Measurements from ENCODE around the gene SOAT1.

SOAT1 gene

DNA sequence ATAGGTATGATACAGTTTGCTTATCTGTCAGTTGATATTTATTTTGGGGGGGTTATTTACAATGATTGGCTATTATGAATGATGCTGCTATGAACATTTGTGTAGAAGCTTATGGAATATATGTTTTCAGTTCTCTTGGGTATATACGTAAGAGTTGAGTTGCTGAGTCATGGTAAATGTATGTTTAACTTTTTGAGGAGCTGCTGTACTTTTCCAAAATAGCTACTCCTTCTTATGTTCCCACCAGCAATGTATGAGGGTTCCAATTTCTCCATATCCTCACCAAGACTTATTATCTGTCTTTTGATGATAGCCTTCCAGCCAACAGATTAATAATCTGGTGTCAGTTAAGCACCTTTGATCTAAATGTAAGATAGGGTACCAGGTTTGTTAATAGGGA, 11.9 kb downstream of the SOAT1 start:
- DNase-seq (ENCODE audit: low spot score), result no peak

DNA sequence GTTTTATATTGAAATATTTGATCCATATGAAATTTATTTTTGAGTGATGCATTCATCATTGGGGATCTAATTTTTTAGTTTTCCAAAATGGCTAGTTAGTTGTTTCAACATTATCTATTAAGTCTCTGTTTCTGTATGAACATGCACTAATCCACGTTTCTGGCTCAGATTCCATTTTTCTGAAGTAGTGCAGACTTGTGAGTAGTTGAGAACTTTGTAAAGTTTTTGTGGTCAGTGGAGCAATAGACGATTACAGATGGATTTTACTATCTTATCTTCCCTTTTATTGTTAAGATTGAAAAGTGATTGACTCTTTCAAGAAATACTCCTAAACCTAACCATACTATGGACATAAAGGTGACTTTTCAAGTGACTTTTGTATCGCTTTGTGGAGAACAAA, 16.7 kb downstream of the SOAT1 start:
- no peak for DNase-seq (ENCODE audit: low spot score)

DNA sequence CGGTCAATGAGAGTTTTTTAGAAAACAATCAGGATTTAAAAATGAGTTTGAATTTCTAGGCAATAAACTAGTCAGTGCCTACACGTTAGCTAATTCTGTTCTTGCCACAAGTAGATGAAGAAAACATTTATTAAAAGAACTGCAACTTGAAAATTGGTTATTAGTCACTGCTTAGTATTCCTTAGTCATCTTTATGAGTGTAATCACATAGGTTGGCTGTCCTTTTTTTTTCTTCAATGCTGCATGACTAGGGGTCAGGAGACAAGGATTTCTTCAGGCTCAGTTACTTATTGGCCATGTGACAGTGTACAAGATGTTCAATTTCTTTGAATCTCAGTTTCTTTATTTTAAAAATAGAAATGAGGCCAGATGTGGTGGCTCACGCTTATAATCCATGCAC, 17.1 kb downstream of the SOAT1 start:
- DNase-seq (ENCODE audit: low spot score), result peak; percentile 94

DNA sequence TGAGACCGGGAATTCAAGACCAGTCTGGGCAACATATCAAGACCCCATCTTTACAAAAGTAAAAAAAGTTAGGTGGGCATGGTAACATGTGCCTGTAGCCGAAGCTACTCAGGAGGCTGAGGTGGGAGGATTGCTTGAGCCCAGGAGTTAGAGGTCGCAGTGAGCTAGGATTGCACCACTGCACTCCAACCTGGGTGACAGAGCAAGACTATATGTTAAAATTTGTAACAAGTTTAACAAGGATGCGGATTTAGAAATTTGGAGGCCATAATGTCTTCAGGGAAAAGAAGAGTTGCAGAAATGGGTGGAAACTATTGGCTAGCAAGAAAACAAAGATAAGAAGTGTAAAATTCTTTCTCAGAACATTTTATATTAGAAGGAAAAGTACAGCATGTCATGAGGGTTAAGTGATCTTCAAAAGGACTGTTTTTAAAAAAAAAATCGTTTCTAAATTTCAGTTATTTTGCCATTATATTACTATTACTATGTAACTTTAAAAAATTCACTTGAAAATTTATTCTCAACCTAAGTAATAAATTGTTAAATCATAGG, 17.6 kb downstream of the SOAT1 start:
- DNase-seq (ENCODE audit: low spot score), result no peak

DNA sequence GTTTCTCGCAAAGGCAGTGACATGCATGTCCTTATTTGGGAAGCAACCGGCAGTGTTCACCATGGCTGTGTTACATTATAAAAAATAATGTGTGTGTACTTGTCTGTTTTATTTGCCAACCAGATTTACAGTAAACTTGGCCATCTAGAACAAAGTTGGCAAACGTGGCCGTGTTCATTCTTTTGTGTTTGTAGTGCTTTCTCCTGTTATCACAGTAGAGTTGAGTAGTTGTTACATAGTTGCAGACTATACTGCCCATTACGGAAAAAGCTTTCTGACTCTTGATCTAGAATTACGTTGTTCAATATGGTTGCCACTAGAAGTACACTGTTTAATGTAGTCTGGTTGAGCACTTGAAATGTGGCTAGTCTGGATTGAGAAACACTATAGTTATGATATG, 19.4 kb downstream of the SOAT1 start:
- DNase-seq (ENCODE audit: low spot score), result no peak

DNA sequence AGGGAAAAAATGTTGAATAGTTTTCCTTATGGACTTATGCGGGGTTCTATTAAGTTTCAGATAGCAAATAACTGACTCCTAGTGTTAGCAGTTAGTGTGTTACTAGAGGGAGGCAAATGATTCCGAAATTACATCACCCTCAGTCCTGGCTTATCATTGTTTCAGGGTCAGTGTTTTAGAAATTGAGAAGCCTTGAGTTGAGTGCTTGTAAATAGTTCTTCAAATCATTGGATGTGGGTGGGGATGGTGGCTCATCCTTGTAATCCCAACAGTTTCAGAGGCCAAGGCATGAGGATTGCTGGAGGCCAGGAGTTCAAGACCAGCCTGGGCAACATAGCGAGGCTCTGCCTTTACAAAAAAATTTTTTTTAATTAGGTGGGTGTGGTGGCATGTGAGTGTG, 21.3 kb downstream of the SOAT1 start:
- DNase-seq (ENCODE audit: low spot score), result no peak

DNA sequence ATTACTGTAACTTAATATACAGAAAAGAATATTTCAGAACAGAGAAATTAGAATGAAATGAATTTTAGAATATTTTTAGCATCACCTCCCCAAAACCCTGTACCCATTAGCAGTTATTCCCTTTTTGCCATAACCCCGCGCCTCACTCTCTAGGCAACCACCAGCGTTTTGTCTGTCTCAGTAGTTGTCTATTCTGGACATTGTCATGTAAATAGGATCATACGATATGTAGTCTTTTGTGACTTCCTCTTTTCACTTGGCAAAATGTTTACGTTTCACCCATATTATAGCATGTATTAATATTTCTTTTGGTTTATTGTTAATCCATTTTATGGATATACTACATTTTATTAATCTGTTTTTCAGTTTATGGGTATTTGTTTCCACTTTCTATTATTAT, 24.9 kb downstream of the SOAT1 start:
- DNase-seq (ENCODE audit: low spot score), result no peak

DNA sequence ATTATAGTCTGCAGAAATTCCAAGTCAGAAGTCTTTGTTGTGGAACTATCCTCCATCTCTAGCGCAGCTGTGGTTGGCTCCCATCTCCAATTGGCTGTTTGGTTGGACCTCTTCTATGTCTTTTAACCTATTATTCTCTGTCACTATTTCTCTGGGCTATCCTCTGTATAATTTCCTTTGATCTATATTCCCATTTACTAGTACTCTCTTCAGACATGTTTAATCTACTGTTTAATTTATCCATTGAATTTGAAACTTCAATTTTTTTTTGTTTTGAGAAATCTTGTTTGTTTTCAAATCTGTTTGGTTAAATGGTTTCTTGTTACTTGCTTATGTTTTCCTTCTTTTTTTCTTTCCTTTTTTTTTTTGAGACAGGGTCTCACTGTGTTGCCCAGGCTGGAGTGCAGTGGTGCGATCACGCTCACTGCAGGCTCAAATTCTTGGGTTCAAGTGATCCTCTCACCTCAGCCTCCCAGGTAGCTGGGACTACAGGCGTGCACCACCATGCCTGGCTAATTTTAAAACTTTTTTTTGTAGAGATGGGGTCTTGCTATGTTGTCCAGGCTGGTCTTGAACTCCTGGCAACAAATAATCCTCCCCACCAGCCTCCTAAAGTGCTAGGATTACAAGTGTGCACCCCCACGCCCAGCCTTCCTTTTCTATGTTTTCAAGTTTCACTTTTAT, 28.1 kb downstream of the SOAT1 start:
- DNase-seq (ENCODE audit: low spot score), result no peak

DNA sequence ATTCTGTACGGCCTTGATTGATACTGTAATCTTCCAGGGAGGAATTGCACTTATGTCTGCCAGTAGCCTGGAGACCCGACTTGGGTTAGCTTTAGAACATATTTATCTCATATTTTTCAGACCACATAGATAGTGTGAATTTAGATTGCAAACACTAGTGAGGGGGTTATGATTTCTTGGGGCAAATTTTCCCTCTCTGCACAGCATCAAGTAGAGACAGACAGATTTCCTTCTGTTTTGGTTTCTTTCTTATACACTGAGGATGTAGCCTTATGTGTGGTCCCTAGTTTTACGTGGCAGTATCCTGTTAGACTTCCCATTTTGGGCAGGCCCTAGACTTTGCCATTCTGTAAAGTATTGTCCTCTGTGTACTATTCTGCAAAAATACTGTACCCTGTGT, 29.0 kb downstream of the SOAT1 start:
- no peak for DNase-seq (ENCODE audit: low spot score)

DNA sequence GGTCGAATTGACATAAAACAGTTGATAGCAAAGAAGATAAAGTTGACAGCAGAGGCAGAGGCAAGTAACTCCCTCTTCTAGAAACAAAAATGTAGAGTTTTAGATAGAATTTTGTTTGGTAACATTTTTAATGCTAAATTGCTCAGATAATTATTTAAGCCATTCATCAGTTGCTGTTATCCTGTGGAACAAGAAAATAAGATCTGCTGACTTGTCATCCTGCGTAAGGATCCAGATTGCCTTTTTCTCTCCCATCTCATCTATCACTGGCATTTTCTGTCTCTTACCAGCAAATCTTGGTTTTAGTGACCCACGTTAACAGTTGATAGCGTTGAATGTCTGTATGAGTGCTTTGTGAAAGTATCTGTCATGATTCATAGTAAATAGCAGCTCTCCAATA, 29.8 kb downstream of the SOAT1 start:
- no peak for DNase-seq (ENCODE audit: low spot score)

DNA sequence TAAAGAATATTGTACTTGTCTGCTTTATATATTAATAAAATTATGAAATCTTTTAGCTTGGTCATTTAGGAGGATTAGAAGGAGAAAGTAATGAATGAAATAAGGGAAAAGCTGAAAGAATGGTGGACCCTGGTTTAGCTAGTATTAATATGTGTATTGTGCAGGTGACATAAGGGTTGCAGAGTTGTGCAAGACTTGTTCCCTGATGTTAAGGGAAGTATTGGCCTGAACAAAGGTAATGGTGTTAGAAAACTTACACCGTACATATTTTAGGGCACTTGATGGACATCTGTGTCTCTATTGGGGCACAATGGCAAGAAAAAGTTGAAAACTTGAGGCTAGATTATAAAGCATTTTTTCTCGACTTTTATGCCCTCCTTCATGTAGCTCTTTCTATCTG, 32.2 kb downstream of the SOAT1 start:
- no peak for DNase-seq (ENCODE audit: low spot score)

DNA sequence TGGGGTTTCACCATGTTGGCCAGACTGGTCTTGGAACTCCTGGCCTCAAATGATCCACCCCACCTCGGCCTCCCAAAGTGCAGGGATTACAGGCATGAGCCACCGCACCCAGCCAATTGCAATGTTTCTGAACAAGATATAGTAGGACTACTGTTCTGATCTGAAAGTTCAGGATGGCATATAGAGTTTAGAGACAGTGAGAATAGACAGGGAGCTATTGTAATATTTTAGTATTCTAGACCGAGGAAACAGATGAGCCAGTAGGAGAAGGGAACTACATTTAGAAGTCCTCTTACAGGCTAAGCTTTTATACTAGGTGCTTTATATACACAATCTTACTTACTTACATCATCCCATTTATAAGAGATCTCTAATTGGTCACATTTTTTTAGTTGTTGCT, 33.1 kb downstream of the SOAT1 start:
- no peak for DNase-seq (ENCODE audit: low spot score)

DNA sequence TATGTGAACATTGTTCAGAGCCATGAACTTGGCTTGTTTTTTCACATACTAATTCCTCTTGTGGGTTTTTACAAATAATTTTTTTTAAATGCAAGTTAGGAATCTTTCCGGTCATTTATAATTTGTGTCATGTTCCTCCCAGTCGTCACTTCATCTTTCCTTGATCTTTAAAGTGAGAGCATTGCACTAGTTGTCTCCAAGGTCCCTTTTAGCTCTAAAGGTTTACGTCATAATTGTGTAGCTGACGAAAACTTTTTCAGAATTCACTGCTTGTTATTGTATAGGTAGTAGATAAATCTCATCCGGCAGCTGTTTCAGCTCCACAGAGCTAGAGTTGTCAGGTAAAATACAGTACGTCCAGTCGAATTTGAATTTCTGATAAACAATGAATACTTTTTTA, 33.6 kb downstream of the SOAT1 start:
- no peak for DNase-seq (ENCODE audit: low spot score)

DNA sequence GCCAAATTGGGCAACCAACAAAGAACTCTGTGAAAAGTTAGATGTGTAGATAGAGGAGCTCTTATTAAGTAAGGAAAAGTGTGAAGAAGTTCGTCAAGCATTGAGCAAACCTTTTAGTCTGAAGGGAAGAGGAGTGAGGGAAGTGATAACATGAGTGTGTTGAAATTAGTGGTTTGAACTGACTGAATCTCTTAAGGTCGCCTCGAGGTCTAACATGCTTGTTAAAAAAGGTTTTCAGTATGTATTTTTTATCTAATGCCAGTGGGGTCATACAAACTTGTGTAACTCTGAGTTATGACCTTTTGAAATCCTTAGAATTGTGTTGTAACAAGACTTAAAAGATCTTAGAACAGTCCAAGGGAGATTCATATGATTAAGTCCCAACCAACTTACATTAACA, 34.1 kb downstream of the SOAT1 start:
- no peak for DNase-seq (ENCODE audit: low spot score)

DNA sequence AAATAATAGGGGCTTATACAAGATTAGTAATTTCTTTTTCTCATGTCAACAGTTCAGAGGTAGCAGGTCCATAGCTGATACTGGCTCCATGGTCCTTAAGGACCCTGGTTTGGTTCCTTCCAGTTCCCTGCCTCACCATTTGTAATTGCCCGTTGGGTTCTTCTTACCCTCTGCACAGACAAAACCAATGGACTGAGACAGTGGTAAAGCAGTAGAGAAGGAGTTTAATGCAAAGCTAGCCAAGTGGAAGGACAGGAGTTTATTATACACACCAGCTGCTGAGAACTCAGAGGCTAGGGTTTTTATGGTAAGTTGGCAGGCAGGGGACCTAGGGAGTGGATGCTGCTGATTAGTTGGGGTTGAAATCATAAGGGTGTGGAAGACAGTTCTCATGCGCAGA, 36.3 kb downstream of the SOAT1 start:
- DNase-seq (ENCODE audit: low spot score), result no peak

DNA sequence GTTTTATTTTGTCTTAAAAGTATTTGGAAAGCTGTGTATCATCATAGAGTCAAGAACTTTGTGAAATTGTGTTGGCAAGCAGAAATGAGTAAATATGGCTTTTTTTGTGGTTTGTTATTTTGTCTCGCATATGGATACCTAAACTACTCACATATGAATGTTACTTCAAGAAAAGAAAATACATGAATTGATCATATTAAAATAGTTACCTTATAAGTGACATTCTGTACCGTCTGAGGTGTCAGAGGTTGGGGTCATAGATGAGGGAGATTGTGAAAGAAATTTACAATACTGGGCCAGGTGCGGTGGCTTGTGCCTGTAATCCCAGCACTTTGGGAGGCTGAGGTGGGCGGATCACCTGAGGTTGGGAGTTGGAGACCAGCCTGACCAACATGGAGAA, 40.8 kb downstream of the SOAT1 start:
- no peak for DNase-seq (ENCODE audit: low spot score)

DNA sequence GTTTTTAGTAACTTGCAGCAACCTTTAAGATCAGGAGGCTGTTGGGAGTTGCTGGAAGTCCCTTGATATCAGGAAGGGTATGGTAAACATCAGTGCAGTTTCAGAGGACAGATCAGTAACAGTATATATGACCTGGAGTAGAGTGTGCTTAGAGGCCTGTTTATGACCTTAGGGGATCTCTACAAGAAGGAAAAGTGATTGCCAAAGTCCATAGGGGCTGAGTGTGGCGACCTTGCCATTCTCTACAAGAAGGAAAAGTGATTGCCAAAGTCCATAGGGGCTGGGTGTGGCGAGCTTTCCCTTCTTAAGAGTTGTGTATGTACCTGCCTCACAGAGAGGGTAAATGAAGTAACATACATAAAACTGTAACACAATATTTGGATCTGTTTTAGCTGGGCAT, 43.7 kb downstream of the SOAT1 start:
- DNase-seq (ENCODE audit: low spot score), result no peak

DNA sequence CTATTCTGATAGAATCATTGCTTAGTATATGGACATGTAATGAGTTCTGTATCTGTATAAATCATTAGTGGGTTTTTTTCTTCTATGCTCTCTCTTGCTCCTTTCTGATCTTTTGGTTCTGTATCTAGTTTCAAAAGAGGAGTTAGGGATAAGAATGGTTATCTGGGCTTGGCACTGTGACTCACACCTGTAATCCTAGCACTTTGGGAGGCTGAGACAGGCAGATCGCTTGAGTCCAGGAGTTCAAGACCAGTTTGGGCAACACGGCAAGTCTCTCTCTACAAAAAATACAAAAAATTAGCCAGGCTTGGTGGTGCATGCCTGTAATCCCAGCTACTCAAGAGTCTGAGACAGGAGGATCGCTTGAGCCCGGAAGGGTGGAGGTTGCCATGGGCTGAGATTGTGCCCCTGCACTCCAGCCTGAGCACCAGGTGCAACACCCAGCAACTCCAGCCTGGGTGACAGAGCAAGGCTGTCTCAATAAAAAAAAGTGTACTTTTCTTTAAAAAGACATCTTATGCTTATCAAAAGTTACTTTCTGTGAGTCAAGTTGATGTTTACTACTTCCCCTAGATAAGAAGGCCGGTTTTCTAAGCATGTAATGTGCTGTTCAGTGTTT, 44.5 kb downstream of the SOAT1 start:
- no peak for DNase-seq (ENCODE audit: low spot score)

DNA sequence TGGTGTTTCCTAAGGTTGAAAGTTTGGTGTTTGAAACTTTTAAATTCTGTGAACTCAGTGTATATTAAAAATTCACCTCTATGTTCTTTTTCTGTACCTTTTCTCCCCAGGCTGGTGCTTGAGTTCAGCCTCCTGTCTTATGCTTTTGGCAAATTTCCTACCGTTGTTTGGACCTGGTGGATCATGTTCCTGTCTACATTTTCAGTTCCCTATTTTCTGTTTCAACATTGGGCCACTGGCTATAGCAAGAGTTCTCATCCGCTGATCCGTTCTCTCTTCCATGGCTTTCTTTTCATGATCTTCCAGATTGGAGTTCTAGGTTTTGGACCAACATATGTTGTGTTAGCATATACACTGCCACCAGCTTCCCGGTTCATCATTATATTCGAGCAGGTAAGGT, 47.3 kb downstream of the SOAT1 start:
- DNase-seq (ENCODE audit: low spot score), result no peak

DNA sequence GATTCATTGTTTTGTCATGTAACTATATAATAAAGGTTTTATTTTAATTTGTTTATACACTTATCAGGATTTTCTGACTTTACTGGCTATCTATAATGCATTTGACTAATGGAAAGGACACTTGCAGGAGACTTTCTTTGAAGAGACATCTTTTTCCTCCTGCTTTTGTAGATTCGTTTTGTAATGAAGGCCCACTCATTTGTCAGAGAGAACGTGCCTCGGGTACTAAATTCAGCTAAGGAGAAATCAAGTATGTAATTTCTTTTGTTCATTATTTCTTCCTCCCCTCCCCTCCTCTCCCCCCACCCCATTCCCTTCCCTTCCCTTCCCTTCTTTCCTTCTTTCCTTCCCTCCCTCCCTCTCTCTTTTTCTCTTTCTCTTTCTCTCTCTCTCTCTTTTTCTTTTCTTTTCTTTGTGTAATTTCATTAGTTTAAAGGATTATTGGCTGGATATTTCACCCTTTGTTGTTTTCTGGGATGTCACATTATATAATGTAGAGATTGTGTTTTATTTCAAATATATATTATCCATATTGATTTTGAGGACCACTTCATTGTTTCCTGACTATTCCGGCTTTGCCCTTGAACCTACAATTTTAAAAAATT, 48.4 kb downstream of the SOAT1 start:
- no peak for DNase-seq (ENCODE audit: low spot score)

DNA sequence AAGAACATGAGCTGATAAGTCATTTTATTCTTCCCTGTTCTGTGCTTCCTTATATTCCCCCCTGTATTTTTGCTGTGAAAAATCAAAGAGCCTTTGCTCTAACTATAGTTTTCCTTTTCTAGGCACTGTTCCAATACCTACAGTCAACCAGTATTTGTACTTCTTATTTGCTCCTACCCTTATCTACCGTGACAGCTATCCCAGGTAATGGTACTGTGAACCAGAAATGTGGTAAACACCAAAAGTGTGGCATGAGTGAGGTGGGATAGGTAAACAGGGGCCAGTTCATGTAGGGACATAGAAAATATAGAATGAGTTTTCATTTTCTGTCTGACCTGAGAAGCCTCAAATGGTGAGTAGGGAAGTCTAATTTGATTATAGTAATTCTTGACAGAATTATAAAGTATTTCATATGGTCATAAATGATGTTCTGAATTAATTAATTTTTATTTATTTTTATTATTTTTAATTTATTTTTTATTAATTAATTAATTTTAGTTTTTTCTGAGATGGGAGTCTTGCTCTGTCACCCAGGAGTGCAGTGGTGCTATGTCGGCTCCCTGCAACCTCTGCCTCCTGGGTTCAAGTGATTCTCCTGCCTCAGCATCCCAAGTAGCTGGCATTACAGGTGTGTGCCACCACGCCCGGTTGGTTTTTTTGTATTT, 49.3 kb downstream of the SOAT1 start:
- no peak for DNase-seq (ENCODE audit: low spot score)

DNA sequence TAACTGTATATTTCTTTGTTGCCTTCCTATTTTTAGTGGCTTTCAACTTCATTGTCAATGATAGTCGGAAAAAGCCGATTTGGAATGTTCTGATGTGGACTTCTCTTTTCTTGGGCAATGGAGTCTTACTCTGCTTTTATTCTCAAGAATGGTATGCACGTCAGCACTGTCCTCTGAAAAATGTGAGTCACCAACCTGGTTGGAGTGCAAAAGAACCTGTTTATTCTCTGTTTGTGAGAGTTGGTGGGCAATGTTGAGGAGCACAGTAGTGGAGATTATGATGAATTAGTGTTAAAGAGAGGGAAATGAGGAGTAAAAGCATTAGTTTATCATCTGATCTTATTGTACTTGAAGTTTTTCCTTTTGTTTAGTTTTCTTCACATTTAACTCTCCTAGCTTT, 57.7 kb downstream of the SOAT1 start:
- DNase-seq (ENCODE audit: low spot score), result no peak

DNA sequence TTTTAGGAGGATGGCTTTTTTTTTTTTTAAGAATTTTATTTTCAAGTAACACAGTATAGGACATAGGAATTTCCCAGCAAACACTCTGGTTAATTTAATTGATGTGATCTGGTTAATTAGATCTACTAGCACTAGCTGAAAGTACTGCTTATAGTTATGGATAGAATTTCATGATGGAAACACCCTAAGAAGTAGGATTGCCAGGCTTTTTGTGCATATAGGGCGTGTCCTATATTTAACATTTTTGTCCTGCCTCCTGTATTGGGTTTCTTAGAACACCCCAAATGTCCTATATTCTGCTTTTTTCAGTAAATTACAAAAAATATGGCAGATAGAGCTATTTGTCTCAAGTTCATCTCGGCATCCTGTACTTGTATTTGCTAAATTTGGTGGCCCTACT, 58.6 kb downstream of the SOAT1 start:
- DNase-seq (ENCODE audit: low spot score), result no peak
